ENCODE results near the gene NUP188.

NUP188 gene

DNA sequence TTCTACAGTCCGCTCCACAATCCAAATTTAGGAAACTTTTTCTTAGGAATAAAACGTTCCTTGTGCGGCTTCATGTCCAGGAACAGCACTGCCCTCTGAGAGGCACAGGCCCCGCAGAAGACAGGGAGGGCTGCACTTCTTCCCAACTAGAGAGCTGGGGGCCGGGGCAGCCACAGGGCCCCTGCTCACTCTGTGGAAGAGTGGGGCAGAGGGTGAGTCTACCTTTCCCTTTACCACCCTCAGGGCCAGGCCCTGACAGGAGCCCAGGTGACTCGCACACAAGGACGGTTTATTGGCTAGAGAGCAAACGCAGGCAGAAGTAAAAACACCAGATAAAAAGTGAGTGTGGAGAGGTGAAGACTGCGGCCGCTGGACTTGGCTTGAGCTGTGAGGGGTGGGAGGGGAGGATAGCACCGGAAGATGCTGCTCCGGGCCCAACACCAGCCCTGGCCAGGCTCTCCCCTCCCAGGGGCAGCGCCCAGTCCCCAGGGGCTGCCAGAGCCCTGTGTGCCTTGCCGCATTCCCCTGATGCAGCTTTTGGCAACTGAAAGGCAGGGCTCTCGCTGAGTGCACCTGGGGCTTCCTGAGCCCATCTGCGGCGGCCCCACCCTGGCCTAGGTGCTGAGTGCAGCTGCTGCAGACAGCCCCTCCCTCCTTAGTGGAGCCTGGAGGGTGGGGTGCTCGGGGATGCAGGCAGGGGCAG is 60.4 kb downstream of the NUP188 start:
- DNase-seq = no peak

DNA sequence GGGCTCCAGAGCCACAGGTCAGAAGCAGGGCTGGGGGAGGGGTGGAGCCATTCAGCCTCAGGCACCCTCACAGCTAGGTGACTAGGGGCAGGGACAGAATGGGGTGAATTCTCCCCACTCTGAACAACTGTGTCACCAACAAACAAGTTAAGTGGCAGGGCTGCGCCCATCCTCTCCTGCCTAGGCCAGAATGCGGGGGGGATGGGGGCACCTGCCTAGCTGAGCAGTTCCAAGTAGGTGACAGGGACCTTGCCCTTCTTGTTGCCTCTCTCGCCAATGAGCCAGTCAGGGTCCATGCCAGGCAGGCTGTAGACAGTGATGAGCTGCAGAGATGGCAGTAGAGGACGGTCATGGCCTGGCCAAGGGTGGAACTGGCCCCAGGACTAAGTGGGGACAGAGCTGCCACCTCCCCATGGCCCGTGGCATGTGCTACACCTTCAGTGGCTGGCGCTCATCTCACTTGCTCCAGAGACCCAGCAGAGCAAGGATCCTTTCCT is 61.0 kb downstream of the NUP188 start:
- no peak for DNase-seq

- DNase-seq = no peak
Measured at GRCh38 chr9:129008986-129009583, 61.6 kb downstream of the NUP188 start.

- no peak for DNase-seq
Measured at GRCh38 chr9:129009584-129010141, 62.2 kb downstream of the NUP188 start.

- DNase-seq = no peak
Measured at GRCh38 chr9:129010267-129010975, 62.9 kb downstream of the NUP188 start.

GRCh38 chr9:129011170-129011569 is 63.7 kb downstream of the NUP188 start:
- DNase-seq = no peak

DNA sequence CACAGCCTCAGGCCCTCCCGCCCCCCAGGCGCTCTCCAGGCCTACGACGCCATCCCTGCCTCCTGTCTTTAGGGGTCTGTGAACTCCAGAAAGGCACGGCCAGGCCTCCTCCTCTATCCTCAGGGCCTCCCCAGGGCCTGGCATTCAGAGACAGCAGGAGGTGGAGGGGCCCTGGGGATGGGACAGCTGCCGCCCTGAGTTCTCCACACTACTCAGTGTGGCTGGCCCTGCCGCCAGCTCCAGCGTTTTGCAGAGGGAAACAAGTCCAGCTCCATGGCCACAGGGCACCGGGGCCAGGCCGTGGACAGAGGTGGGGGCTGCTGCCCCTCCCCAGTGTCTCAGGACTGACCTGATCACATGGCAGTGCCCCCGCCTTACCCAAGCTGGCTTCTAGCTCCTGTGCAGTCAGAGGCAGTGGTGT is 64.3 kb downstream of the NUP188 start:
- DNase-seq = no peak

- DNase-seq = no peak
Measured at GRCh38 chr9:129012343-129012742, 64.8 kb downstream of the NUP188 start.

DNA sequence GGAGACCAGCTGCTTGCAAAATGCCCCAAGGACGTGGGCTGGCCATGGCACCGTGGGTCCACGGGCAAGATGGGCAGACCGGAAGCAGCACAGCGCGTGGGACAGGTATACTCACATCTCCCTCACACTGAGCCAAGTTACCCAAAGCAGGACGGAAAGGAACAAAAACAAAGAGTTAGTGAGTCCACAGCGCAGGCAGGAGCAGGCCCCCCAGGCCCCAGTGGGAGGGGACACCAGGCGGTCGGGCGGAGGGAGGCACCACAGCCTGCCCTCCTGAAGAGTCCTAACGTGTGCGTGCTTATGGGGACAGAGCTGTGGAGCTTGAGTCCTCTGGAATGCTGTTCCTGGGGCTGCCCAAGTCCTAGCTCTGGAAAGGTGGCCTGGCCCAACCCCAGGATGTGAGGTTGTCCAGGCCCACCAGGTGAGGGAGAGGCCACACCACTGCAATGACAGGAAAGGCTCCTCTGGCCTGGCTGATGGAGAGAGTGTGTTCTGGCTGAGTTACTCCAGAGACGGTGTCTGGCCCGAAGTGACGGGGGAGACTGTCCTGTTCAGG is 65.5 kb downstream of the NUP188 start:
- no peak for DNase-seq

DNA sequence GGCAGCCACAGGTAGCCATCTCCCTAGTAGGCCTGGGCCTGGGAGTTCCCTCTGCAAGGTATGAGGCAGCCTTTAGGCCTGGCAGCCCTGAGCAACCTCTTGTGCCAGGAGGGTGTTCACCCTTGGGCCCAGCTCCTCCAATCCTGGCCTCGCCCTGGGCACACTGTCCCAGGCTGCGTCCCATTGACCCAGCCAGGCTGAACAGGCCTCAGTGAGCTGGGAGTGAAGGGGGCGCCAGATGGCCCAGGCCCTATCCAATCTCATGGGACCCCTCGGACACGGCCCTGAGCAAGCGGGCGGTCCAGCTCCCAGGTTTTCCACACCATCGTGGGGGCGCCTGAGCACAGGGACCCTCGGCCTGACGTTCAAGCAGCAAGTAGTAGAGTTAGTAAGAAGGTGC is 66.2 kb downstream of the NUP188 start:
- DNase-seq = no peak

GRCh38 chr9:129014124-129014523 is 66.6 kb downstream of the NUP188 start:
- DNase-seq = no peak

DNA sequence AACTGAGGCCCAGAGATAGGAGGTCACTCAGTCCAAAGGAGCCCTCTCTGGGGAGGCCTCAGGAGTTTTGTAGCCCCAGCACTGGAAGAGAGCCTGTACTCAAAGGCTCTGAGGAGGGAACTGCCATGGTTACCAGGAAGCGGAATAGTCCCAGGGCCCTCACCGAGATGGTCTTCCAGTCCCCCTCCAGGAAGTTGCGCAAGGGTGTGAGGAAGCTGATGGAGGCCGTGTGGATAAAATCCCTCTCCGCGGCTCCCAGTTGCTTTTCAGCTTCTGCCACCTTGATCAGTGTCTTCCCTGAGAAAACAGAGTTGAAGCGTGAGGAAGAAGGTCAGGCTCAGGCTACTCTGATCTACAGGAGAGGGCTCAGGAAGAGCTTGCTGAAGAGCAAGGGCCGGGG is 67.1 kb downstream of the NUP188 start:
- DNase-seq = no peak

GRCh38 chr9:129021091-129021490 is 73.6 kb downstream of the NUP188 start:
- DNase-seq = no peak

DNA sequence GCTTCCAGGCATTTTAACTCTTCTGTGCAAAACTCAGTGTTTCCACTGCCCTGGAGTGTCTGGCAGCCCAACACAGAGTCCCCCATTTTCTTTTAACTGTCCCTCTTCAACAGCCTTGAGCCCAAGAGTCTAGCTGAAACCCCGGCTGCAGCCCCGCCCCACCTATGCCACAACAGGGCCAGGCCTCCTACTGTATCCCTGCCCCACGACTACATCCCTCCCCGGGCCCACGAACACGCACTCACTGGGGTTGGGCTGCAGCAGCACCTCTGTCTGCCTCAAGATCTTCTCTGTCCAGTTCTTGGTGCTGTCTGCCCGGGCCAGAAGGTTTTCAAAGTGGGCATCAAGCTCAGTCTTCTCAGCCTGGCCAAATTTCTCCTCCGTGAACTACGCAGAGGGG is 74.5 kb downstream of the NUP188 start:
- DNase-seq = no peak

GRCh38 chr9:129023036-129023907 is 75.8 kb downstream of the NUP188 start:
- no peak for DNase-seq

DNA sequence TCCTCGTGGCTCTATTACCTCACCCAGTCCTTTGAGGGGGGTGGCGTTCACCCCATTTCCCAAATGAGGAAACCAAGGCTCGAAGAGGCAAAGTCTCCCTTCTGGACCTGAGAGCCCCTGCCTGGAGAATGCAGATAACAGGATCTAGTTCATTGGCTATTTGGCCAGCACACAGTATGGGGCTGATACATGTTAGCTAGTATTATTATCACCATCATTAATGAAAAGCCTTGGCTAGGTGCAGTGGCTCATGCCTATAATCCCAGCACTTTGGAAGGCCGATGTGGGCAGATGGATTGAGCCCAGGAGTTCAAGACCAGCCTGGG is 76.4 kb downstream of the NUP188 start:
- DNase-seq = no peak

- no peak for DNase-seq
Measured at GRCh38 chr9:129026442-129027223, 79.1 kb downstream of the NUP188 start.

GRCh38 chr9:129027224-129027684 is 79.8 kb downstream of the NUP188 start:
- DNase-seq = no peak

DNA sequence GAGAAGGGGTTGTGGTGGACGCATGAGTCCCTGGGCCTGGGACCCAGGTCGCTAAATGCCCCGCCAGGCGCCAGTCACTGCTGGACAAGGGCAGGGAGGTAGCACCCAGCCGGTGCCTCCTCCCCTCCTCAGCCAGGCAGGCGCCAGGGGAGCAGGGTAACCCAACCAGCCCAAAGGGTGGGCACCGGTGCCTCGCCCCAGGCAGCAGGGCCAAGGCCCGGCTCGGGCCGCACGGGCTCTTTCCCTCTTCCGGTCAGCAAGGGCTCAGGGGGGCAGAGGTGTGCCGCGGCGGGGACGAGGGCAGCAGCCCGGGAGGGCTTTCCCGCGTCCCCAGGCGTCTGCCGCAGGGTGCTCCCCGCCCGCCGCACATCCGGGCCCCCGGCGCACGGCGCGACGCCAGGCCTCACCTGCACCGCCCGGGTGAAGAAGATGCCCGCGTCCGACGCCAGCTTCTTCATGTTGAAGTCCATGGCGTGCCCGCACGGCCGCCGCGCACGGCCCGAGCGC is 80.2 kb downstream of the NUP188 start:
- peak; percentile 71 for DNase-seq

GRCh38 chr9:129028192-129028966 is 80.9 kb downstream of the NUP188 start, which contains the start of gene SH3GLB2:
TSS of gene SH3GLB2 (minus strand) at chr9:129028331. CDS start at chr9:129028154, 177 bp downstream.
- peak; percentile 87 for DNase-seq
